HCT116 (cell line): Measurements from ENCODE around the gene RBMS1. TPM values are rescaled to one million over a fixed set of nuclear protein-coding genes. Genes with fewer than 3 reads are reported as not detected.

Experiments used
- ATAC-seq: fragments of 200-7000 bp; cut with Tn5 transposase; 2 replicates; pipeline ENCODE4 v1.9.1; 2020; ENCODE audit warnings: mild to moderate bottlenecking, moderate library complexity
- BruUV-seq: library from RNA; stranded (reverse); fragments of 400-500 nt; replicated peaks from 2 replicates; lab custom pipeline; 2021; lab: Mats Ljungman, UMichigan
- CTCF ChIA-PET: fragments of 300-600 bp; sonication (Branson Sonifier 250); formaldehyde crosslinking; loops from one replicate; lab custom pipeline; 2021; ENCODE audit warnings: antibody characterized with exemption; lab: Charles Lee
- POLR2A ChIA-PET: fragments of 300-600, 350-600 bp; sonication (Branson Sonifier 250); formaldehyde crosslinking; loops from one replicate; lab custom pipeline; 2021; ENCODE audit warnings: antibody characterized with exemption; lab: Charles Lee
- RAD21 ChIA-PET, 2 experiments: fragments of 300-600 bp; sonication (Branson Sonifier 250); formaldehyde crosslinking; loops; one replicate each; lab custom pipeline; 2023; ENCODE audit warnings: low total read pairs in 2 of 2; ENCODE audit not compliant: uncharacterized antibody in 2 of 2, unreplicated experiment in 2 of 2, low non-redundant PET in 1 of 2; lab: Charles Lee
- DNase-seq: peaks from one replicate; pipeline ENCODE4 v3.0.0-alpha.2; 2010; ENCODE audit warnings: low read depth, low spot score
- H2AFZ ChIP-seq: fragments of 200-600 bp; shearing (Covaris generic), sonication (generic); 2 replicates; pipeline ENCODE4 v1.6.1; 2017; ENCODE audit warnings: low read depth, mixed run types, mixed read lengths, antibody characterized with exemption, low read length; ENCODE audit not compliant: poor library complexity, severe bottlenecking
- H3K27ac ChIP-seq: 2 replicates; pipeline ENCODE4 v1.5.1; 2012; ENCODE audit warnings: low read depth, low read length
- H3K27me3 ChIP-seq: fragments of 200-600 bp; sonication (generic); 2 replicates; pipeline ENCODE4 v1.6.1; 2016; ENCODE audit warnings: mixed run types, low read length, mixed read lengths; ENCODE audit not compliant: insufficient read depth
- H3K36me3 ChIP-seq, 2 experiments: fragments of 200-500 bp in 1 of 2; fragments of 200-600 bp in 1 of 2; sonication (Bioruptor generic) in 1 of 2; sonication (generic) in 1 of 2; 2 replicates each; pipeline versions ENCODE4 v1.5.1 to v1.6.1; 2014 to 2016; ENCODE audit warnings: low read length in 2 of 2, inconsistent platforms in 1 of 2, mixed read lengths in 1 of 2, mixed run types in 1 of 2; ENCODE audit not compliant: insufficient read depth in 2 of 2, control insufficient read depth in 1 of 2
- H3K4me1 ChIP-seq, 2 experiments: fragments of 200-600 bp in 1 of 2; sonication (generic) in 1 of 2; 2 replicates each; pipeline versions ENCODE4 v1.5.1 to v1.6.1; 2012 to 2017; ENCODE audit warnings: low read length in 2 of 2, inconsistent platforms in 1 of 2, mild to moderate bottlenecking in 1 of 2, mixed read lengths in 1 of 2, mixed run types in 1 of 2, moderate library complexity in 1 of 2; ENCODE audit not compliant: insufficient read depth in 2 of 2, control insufficient read depth in 1 of 2
- H3K4me2 ChIP-seq: fragments of 200-600 bp; sonication (generic); 2 replicates; pipeline ENCODE4 v1.6.1; 2017; ENCODE audit warnings: mixed run types, low read length, mixed read lengths
- H3K4me3 ChIP-seq, 2 experiments: fragments of 200-600 bp in 1 of 2; sonication (generic) in 1 of 2; replicated peaks in 1 of 2; 2 replicates each; pipeline ENCODE4 v1.5.1; 2011 to 2016; ENCODE audit warnings: low read length in 2 of 2, control low read depth in 1 of 2, low read depth in 1 of 2, mild to moderate bottlenecking in 1 of 2, mixed read lengths in 1 of 2, mixed run types in 1 of 2
- H3K79me2 ChIP-seq: fragments of 200-600 bp; sonication (generic); 2 replicates; pipeline ENCODE4 v1.6.1; 2017; ENCODE audit warnings: mild to moderate bottlenecking, mixed run types, low read length, moderate library complexity, mixed read lengths; ENCODE audit not compliant: insufficient read depth
- H3K9ac ChIP-seq: fragments of 200-600 bp; sonication (generic); 2 replicates; pipeline ENCODE4 v1.6.1; 2016; ENCODE audit warnings: low read length, mixed read lengths
- H3K9me2 ChIP-seq: fragments of 200-600 bp; sonication (generic), shearing (Covaris generic); 2 replicates; pipeline ENCODE4 v1.6.1; 2017; ENCODE audit warnings: mixed run types, mild to moderate bottlenecking, moderate library complexity; ENCODE audit not compliant: insufficient read depth
- H3K9me3 ChIP-seq, 2 experiments: fragments of 200-500 bp in 1 of 2; fragments of 200-600 bp in 1 of 2; sonication (Bioruptor generic) in 1 of 2; sonication (generic) in 1 of 2; 2 replicates each; pipeline ENCODE4 v1.6.1; 2014 to 2017; ENCODE audit warnings: low read length in 2 of 2, mixed read lengths in 2 of 2, inconsistent platforms in 1 of 2, low read depth in 1 of 2, mild to moderate bottlenecking in 1 of 2, mixed run types in 1 of 2, moderate library complexity in 1 of 2; ENCODE audit not compliant: control insufficient read depth in 1 of 2, insufficient read depth in 1 of 2
- H4K20me1 ChIP-seq: fragments of 200-600 bp; sonication (generic), shearing (Covaris generic); 2 replicates; pipeline ENCODE4 v1.6.1; 2017; ENCODE audit warnings: mixed run types, mild to moderate bottlenecking, moderate library complexity; ENCODE audit not compliant: insufficient read depth
- CTCF ChIP-seq, 3 experiments: fragments of 200-600 bp in 1 of 3; sonication (generic) in 1 of 3; IDR thresholded peaks in 2 of 3; conservative IDR thresholded peaks in 1 of 3; 2 replicates each; pipeline ENCODE4 v1.5.1; 2012 to 2017; ENCODE audit warnings: low read depth in 2 of 3, low read length in 2 of 3, antibody characterized with exemption in 1 of 3, borderline replicate concordance in 1 of 3, control low read depth in 1 of 3, mild to moderate bottlenecking in 1 of 3, mixed read lengths in 1 of 3, mixed run types in 1 of 3, moderate library complexity in 1 of 3; ENCODE audit not compliant: insufficient read depth in 1 of 3
- SIN3A ChIP-seq: IDR thresholded peaks from 2 replicates; pipeline ENCODE4 v1.6.1; 2012; ENCODE audit warnings: low read depth
- SRF ChIP-seq: IDR thresholded peaks from 2 replicates; pipeline ENCODE4 v1.6.1; 2012; ENCODE audit warnings: low read depth
- YY1 ChIP-seq: IDR thresholded peaks from 2 replicates; pipeline ENCODE4 v1.6.1; 2011; ENCODE audit warnings: low read length, low read depth, moderate library complexity, mild to moderate bottlenecking; ENCODE audit not compliant: insufficient replicate concordance; ENCODE audit errors: extremely low read depth
- ZBTB33 ChIP-seq: IDR thresholded peaks from 2 replicates; pipeline ENCODE4 v1.6.1; 2011; ENCODE audit warnings: mild to moderate bottlenecking, low read length, moderate library complexity; ENCODE audit not compliant: insufficient replicate concordance; ENCODE audit errors: extremely low read depth
- ZNF274 ChIP-seq: fragments of 200-500 bp; sonication (Bioruptor generic); IDR thresholded peaks from 2 replicates; pipeline ENCODE4 v1.6.1; 2014; ENCODE audit warnings: mild to moderate bottlenecking, low read depth, low read length, inconsistent platforms
- intact Hi-C: fragments of 100-400 bp; cut with micrococcal nuclease; formaldehyde crosslinking; loops from 2 replicates; pipeline ENCODE4 v1.10.0; 2022
- total RNA-seq: library from RNA; stranded (reverse); gene quantifications from one replicate; pipeline ENCODE4 v1.2.1, GENCODE V29; 2021; ENCODE audit not compliant: unreplicated experiment
- TF ChIP-seq, protein P1 (sequence below): IDR thresholded peaks from 2 replicates; pipeline ENCODE4 v1.6.1; 2012

The RBMS1 gene
- total RNA-seq, 1 experiment from 2014 or later, result 17.6 TPM

- DNase-seq (no peak), ATAC-seq (no peak)
- H3K27ac ChIP-seq, result no peak overlapping the region
- RAD21 ChIA-PET, result no interaction called here
- H3K4me1 ChIP-seq, result no peaks in the 10 kb centered on the region
- H4K20me1 ChIP-seq, result no peaks in the 10 kb centered on the region
- TF ChIP-seq, protein P1, sequence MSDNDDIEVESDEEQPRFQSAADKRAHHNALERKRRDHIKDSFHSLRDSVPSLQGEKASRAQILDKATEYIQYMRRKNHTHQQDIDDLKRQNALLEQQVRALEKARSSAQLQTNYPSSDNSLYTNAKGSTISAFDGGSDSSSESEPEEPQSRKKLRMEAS, result no peak
- TF ChIP-seq CTCF (IDR thresholded peaks at IDR 0.05 in 2 of 3, conservative IDR thresholded peaks at IDR 0.05 in 1 of 3; ENCODE audit: borderline replicate concordance in 1 of 3, insufficient read depth in 1 of 3, low read depth in 2 of 3, low read length in 2 of 3) (no peak), SIN3A (no peak), SRF (no peak), ZBTB33 (no peak), YY1 (no peak), ZNF274 (no peak)
- H3K9ac ChIP-seq, result no peak overlapping the region
- no peaks in the 10 kb centered on the region for H3K27me3 ChIP-seq
- no peak overlapping the region for H2AFZ ChIP-seq
- no TSS peak for BruUV-seq
- H3K9me3 ChIP-seq, result no peaks in the 10 kb centered on the region
- no peak overlapping the region for H3K4me2 ChIP-seq
- no peaks in the 10 kb centered on the region for H3K9me2 ChIP-seq
- H3K4me3 ChIP-seq, result no peak overlapping the region
- no peaks in the 10 kb centered on the region for H3K36me3 ChIP-seq
- CTCF ChIA-PET, result interaction anchor here (0.7 kb wide), 1 partner anchor 1938 kb away, joined by 4 read pairs; no protein-coding TSS in a partner anchor
- POLR2A ChIA-PET, result no interaction called here
- intact Hi-C loops, result no loop called here
- H3K79me2 ChIP-seq, result no peaks in the 10 kb centered on the region
These were observed 207.1 kb downstream of the RBMS1 start for GRCh38 chr2:160286551-160286950.
